ENCODE data around the gene RNF186.
"Not testable (repeated sequence)": the region's sequence is repeated elsewhere in the genome, so short reads cannot be mapped to it uniquely, and the experiment has no call there.

The RNF186 gene

DNA sequence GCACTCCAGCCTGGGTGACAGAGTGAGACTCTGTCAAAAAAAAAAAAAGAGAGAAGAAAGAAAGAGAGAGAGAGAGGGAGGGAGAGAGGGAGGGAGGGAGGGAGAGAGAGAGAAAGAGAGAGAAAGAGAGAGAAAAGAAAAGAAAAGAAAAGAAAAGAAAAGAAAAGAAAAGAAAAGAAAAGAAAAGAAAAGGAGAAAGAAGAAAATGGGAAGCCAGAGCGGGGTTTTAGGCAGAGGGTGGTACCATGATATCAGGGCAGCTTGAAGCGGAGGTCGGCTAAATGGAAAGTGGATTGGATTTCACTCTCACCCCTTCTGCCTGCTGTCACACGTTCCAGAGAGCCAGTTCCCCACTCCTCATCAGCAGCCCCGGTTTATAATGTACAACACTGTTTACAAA, 17.3 kb downstream of the RNF186 start:
- TF ChIP-seq, protein P1, sequence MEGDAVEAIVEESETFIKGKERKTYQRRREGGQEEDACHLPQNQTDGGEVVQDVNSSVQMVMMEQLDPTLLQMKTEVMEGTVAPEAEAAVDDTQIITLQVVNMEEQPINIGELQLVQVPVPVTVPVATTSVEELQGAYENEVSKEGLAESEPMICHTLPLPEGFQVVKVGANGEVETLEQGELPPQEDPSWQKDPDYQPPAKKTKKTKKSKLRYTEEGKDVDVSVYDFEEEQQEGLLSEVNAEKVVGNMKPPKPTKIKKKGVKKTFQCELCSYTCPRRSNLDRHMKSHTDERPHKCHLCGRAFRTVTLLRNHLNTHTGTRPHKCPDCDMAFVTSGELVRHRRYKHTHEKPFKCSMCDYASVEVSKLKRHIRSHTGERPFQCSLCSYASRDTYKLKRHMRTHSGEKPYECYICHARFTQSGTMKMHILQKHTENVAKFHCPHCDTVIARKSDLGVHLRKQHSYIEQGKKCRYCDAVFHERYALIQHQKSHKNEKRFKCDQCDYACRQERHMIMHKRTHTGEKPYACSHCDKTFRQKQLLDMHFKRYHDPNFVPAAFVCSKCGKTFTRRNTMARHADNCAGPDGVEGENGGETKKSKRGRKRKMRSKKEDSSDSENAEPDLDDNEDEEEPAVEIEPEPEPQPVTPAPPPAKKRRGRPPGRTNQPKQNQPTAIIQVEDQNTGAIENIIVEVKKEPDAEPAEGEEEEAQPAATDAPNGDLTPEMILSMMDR (IDR thresholded peaks at IDR 0.05; ENCODE audit: low read depth, low read length, missing control alignments), result no peak
- H3K4me3 ChIP-seq (replicated peaks; ENCODE audit: low read depth, low read length), result no peak overlapping the region
- no peak for DNase-seq (ENCODE audit: extremely low read depth, low read depth)

DNA sequence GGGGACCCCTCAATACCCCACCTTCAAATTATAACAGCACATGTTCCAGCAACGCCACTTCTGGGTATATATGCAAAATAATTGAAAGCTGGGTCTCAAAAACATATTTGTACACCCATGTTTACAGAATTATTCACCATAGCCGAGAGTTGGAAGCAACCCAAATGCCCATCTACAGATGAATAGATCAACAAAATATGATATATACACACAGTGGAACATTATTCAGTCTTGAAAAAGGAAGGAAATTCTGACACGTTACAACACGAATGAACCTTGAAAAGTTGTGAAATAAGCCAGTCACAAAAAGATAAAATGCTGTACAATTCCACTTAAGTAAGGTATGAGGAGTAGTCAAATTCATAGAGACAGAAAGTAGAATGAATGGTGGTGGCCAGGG, 20.5 kb downstream of the RNF186 start:
- DNase-seq (ENCODE audit: extremely low read depth, low read depth), result no peak
- no peak overlapping the region for H3K4me3 ChIP-seq (replicated peaks; ENCODE audit: low read depth, low read length)
- TF ChIP-seq, protein P1 (IDR thresholded peaks at IDR 0.05; ENCODE audit: low read depth, low read length, missing control alignments), result no peak

DNA sequence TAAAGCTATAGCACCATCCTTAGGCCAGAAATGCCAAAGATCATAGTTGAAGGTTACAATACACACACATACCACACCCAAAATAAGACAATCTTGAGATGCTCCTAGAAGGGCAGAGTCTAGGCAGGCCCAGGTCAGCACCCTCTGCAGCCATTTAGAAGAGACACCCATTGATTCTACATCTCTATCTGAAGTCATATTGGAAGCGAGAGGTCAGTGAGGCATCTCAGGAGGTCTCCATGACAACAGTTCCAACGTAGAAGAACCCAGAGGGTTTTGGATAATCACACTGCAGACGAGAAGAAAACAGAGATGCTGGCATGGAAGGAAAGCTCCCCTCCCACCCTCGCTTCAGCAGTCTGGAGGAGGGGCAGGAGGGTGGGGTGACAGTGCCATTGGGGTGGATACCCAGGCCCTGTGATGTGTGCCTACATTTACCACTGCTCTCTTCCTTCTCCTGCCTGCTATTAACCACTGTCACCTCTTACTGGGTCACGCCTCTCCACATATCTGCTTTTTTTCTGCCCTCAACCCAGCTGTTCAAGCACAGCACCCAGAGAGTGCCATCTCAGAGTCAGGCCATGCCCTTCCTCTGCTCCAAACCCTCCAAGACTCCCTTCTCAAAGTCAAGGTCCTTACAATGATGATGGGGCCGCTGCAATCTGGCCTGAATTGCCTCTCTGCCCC, 21.6 kb downstream of the RNF186 start:
- H3K4me3 ChIP-seq (replicated peaks; ENCODE audit: low read depth, low read length), result no peak overlapping the region
- TF ChIP-seq, protein P1 (IDR thresholded peaks at IDR 0.05; ENCODE audit: low read depth, low read length, missing control alignments), result no peak
- no peak for DNase-seq (ENCODE audit: extremely low read depth, low read depth)

DNA sequence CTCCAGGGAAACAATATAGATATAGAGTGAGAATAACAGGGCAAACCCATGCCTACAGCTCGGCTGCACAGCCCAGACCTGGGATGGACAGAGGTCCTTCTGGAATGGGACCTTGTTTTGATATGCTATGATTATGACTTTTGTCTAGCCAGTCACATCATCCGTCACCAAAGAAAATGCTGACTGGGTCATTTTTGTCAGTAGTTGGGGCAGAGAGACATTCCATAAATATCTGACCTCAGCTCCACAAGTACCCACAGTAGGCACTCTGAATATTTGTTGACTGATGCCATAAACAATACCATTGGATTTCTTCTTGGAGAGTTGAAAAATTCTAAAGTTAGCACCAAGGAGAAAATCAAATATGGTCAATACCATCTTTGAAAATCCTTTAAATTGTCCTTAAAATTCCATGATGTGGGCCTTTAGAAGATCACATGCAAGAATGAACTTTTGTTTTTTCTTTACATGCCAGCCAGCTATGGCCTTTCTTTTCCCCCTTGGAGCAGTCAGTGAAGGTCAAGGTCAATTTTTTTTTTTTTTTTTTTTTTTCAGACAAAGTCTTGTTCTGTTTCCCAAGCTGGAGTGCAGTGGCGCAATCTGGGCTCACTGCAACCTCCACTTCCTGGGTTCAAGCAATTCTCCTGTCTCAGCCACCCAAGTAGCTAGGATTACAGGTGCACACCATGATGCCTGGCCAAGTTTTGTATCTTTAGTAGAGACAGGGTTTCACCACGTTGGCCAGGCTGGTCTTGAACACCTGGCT, 22.7 kb downstream of the RNF186 start:
- TF ChIP-seq, protein P1 (IDR thresholded peaks at IDR 0.05; ENCODE audit: low read depth, low read length, missing control alignments), result no peak
- DNase-seq (ENCODE audit: extremely low read depth, low read depth), result no peak
- H3K4me3 ChIP-seq (replicated peaks; ENCODE audit: low read depth, low read length), result no peak overlapping the region

DNA sequence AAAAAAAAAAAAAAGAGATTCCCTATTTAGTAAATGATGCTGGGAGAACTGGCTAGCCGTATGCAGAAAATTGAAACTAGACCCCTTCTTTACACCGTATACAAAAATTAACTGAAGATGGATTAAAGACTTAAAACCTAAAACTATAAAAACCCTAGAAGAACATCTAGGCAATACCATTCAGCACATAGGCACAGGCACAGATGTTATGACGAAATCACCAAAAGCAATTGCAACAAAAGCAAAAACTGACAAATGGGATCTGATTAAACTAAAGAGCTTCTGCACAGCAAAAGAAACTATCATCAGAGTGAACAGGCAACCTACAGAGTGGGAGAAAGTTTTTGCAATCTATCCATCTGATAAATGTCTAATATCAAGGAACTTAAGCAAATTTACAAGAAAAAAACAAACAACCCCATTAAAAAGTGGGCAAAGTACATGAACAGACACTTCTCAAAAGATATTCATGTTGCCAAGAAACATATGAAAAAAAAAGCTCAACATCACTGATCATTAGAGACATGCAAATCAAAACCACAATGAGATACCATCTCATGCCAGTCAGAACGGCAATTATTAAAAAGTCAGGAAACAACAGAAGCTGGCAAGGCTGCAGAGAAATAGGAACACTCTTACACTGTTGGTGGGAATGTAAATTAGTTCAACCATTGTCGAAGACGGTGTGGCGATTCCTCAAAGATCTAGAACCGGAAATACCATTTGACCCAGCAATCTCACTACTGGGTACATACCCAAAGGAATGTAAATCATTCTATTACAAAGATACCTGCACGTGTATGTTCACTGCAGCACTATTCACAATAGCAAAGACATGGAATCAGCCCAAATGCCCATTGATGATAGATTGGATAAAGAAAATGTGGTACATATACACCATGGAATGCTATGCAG, 24.8 kb downstream of the RNF186 start:
- not testable (repeated sequence) for DNase-seq (ENCODE audit: extremely low read depth, low read depth); H3K4me3 ChIP-seq (replicated peaks; ENCODE audit: low read depth, low read length)

DNA sequence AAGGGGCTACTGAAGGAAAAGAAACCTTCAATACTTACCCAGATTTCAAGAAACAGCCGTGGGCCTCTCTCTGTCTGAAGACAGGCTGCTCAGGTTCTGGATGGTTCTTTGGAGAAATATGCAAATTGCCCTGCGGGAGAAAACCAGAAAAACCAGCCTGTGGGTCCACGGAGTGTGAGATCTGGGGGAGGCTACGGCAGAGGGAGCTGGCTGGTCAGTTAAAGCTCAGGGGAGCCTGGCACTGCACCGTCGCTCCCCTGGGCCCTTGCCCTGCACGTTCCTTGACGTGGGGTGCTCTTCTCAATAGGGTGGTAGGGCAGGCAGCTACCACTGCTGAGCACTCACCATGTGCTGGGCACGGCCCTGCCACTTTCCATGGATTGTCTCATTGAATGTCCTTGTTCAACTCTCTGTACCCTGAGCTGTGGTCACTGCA, 28.1 kb downstream of the RNF186 start:
- no peak for DNase-seq (ENCODE audit: extremely low read depth, low read depth)
- TF ChIP-seq, protein P1 (IDR thresholded peaks at IDR 0.05; ENCODE audit: low read depth, low read length, missing control alignments), result no peak
- H3K4me3 ChIP-seq (replicated peaks; ENCODE audit: low read depth, low read length), result no peak overlapping the region

DNA sequence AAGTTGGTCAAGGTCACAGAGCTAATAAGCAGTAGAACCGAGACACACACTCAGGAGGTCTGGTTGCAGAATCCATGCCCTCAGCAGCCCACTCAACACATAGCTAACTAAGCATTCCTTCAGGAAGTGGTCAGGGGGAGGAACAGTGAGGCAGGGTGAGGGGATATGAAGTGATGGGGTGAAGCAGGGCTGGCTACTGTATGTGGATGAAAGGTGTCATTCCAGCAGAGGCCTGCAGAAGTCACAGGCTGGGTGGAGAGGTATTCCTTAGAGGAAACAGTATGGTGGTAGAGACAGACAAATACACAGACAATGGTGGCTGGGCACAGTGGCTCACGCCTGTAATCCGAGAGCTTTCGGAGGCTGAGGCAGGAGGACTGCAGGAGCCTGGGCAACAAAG, 29.4 kb downstream of the RNF186 start:
- TF ChIP-seq, protein P1 (IDR thresholded peaks at IDR 0.05; ENCODE audit: low read depth, low read length, missing control alignments), result no peak
- H3K4me3 ChIP-seq (replicated peaks; ENCODE audit: low read depth, low read length), result no peak overlapping the region
- DNase-seq (ENCODE audit: extremely low read depth, low read depth), result no peak

Data from HFF-Myc (cell line).